22Rv1 (cell line): ENCODE data around the gene ABHD4.
"Not testable (repeated sequence)": the region's sequence is repeated elsewhere in the genome, so short reads cannot be mapped to it uniquely, and the experiment has no call there.

ENCODE experiments used
- ZFX ChIP-seq: fragments of 450-650 bp; IDR thresholded peaks from 2 replicates; pipeline ENCODE4 v1.6.1; 2017; ENCODE audit warnings: antibody characterized with exemption, borderline replicate concordance
- TF ChIP-seq, protein P1 (sequence below): fragments of 450-650 bp; IDR thresholded peaks from 2 replicates; pipeline ENCODE4 v1.5.1; 2017; ENCODE audit warnings: mild to moderate bottlenecking

DNA sequence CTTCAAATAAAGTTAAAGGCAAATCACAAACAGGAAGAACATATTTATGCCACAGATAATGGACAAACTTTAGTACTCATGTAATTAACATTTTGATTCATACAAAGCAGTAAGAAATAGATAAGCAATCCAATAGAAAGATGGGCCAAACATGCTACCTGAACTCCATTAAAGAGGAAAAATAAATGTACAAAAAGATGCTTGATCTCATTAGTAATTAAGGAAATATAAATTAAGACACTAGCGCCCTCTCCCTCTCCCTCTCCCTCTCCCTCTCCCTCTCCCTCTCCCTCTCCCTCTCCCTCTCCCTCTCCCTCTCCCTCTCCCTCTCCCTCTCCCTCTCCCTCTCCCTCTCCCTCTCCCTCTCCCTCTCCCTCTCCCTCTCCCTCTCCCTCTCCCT is 37.9 kb downstream of the ABHD4 start:
- TF ChIP-seq, protein P1, sequence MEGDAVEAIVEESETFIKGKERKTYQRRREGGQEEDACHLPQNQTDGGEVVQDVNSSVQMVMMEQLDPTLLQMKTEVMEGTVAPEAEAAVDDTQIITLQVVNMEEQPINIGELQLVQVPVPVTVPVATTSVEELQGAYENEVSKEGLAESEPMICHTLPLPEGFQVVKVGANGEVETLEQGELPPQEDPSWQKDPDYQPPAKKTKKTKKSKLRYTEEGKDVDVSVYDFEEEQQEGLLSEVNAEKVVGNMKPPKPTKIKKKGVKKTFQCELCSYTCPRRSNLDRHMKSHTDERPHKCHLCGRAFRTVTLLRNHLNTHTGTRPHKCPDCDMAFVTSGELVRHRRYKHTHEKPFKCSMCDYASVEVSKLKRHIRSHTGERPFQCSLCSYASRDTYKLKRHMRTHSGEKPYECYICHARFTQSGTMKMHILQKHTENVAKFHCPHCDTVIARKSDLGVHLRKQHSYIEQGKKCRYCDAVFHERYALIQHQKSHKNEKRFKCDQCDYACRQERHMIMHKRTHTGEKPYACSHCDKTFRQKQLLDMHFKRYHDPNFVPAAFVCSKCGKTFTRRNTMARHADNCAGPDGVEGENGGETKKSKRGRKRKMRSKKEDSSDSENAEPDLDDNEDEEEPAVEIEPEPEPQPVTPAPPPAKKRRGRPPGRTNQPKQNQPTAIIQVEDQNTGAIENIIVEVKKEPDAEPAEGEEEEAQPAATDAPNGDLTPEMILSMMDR = not testable (repeated sequence)
- TF ChIP-seq ZFX = not testable (repeated sequence)
